Cardiac fibroblast (primary cell): ENCODE results near the gene TSSK6.

ENCODE experiments used
- DNase-seq, 2 donors: peaks; one replicate each; pipeline versions ENCODE4 v3.0.0 to v3.0.0-alpha.2; 2010; ENCODE audit warnings: low read depth in 2 of 2
- H3K4me3 ChIP-seq, 2 donors: replicated peaks in 1 of 2; 1 replicate in 1 of 2; 2 replicates in 1 of 2; pipeline ENCODE4 v1.5.1; 2011; ENCODE audit warnings: low read depth in 2 of 2, low read length in 2 of 2, mild to moderate bottlenecking in 2 of 2, moderate library complexity in 1 of 2
- CTCF ChIP-seq: IDR thresholded peaks from one replicate; pipeline ENCODE4 v1.5.1; 2011; ENCODE audit warnings: low read depth, mild to moderate bottlenecking, low read length, inconsistent platforms

TSSK6 gene

GRCh38 chr19:19525611-19526380, 10.4 kb upstream of the TSSK6 start:
- TF ChIP-seq CTCF = no peak
- no peak overlapping the region for H3K4me3 ChIP-seq
- DNase-seq = no peak

GRCh38 chr19:19524053-19524452, 8.7 kb upstream of the TSSK6 start:
- H3K4me3 ChIP-seq = no peak overlapping the region
- DNase-seq = no peak
- no peak for TF ChIP-seq CTCF

GRCh38 chr19:19523177-19523576, 7.8 kb upstream of the TSSK6 start:
- DNase-seq = no peak
- no peak for TF ChIP-seq CTCF

GRCh38 chr19:19520989-19521388, 5.6 kb upstream of the TSSK6 start:
- no peak overlapping the region for H3K4me3 ChIP-seq
- TF ChIP-seq CTCF = no peak
- DNase-seq = no peak

More at GRCh38 chr19:19523177-19523576, 7.8 kb upstream of the TSSK6 start:
- no peak overlapping the region for H3K4me3 ChIP-seq

GRCh38 chr19:19517235-19517619, 1.9 kb upstream of the TSSK6 start:
- DNase-seq = no peak
- H3K4me3 ChIP-seq = peak overlapping the region in 1 of 2 donors; percentile 85
- TF ChIP-seq CTCF = no peak

GRCh38 chr19:19515642-19516519, 533 bp upstream of the TSSK6 start, which contains the start of gene NDUFA13:
Gene NDUFA13 (plus strand): TSS chr19:19516225. CDS start chr19:19516239, 14 bp downstream.
- peak within 1 kb of the TSS; percentile 74 to 85 for H3K4me3 ChIP-seq
- TF ChIP-seq CTCF = no peak
- peak; percentile 94 to 96 for DNase-seq
